Measurements from ENCODE around the gene KLHL35.

The KLHL35 gene

GRCh38 chr11:75376175-75376574 is 56.8 kb downstream of the KLHL35 start:
- H3K4me3 ChIP-seq (ENCODE audit: low read depth, low read length), result no peak overlapping the region
- TF ChIP-seq, protein P1, sequence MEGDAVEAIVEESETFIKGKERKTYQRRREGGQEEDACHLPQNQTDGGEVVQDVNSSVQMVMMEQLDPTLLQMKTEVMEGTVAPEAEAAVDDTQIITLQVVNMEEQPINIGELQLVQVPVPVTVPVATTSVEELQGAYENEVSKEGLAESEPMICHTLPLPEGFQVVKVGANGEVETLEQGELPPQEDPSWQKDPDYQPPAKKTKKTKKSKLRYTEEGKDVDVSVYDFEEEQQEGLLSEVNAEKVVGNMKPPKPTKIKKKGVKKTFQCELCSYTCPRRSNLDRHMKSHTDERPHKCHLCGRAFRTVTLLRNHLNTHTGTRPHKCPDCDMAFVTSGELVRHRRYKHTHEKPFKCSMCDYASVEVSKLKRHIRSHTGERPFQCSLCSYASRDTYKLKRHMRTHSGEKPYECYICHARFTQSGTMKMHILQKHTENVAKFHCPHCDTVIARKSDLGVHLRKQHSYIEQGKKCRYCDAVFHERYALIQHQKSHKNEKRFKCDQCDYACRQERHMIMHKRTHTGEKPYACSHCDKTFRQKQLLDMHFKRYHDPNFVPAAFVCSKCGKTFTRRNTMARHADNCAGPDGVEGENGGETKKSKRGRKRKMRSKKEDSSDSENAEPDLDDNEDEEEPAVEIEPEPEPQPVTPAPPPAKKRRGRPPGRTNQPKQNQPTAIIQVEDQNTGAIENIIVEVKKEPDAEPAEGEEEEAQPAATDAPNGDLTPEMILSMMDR (conservative IDR thresholded peaks at IDR 0.05; ENCODE audit: low read depth, low read length), result peak; percentile 38
- DNase-seq (ENCODE audit: low read depth), result no peak

- TF ChIP-seq, protein P1 (conservative IDR thresholded peaks at IDR 0.05; ENCODE audit: low read depth, low read length), result no peak
- H3K4me3 ChIP-seq (ENCODE audit: low read depth, low read length), result no peak overlapping the region
- DNase-seq (ENCODE audit: low read depth), result no peak
These were observed 57.4 kb downstream of the KLHL35 start for GRCh38 chr11:75375626-75376025.

- TF ChIP-seq, protein P1 (conservative IDR thresholded peaks at IDR 0.05; ENCODE audit: low read depth, low read length), result no peak
- no peak overlapping the region for H3K4me3 ChIP-seq (ENCODE audit: low read depth, low read length)
- no peak for DNase-seq (ENCODE audit: low read depth)
These were observed 58.4 kb downstream of the KLHL35 start for GRCh38 chr11:75374646-75375045.

DNA sequence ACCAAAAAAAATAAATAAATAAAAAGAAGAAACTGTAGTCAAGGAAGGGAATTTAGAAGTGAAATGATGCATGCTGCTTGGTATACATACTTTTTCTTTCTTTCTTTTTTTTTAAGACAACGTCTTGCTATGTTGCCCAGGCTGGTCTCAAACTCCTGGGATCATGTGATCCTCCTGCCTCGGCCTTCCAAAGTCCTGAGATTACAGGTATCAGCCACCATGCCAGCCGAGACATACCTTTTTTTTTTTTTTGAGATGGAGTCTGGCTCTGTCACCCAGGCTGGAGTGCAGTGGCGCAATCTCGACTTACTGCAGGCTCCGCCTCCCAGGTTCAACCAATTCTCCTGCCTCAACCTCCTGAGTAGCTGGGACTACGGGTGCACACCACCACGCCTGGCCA is 59.8 kb downstream of the KLHL35 start:
- DNase-seq (ENCODE audit: low read depth), result no peak
- TF ChIP-seq, protein P1 (conservative IDR thresholded peaks at IDR 0.05; ENCODE audit: low read depth, low read length), result no peak
- no peak overlapping the region for H3K4me3 ChIP-seq (ENCODE audit: low read depth, low read length)
